ENCODE results near the gene EFNA1. TPM values are rescaled to one million over a fixed set of nuclear protein-coding genes. Genes with fewer than 3 reads are reported as not detected.

EFNA1 gene
- total and polyA plus RNA-seq, 2 of the 13 experiments (the other 11 are each of a cell fraction or from before 2014, with no cell fraction given): 81.8 to 874 TPM

- no peaks in the 10 kb centered on the region; a peak in 1 of 5 replicates for H3K27me3 ChIP-seq (ENCODE audit: control insufficient read depth in 1 of 2, insufficient read depth in 2 of 2, low read length in 2 of 2)
- peak overlapping the region; percentile 89 for H3K4me2 ChIP-seq (ENCODE audit: low read depth, low read length)
- intact Hi-C loops (cut with micrococcal nuclease; ENCODE audit: unreplicated experiment) (no loop called here), in situ Hi-C loops (cut with HindIII; ENCODE audit: extremely low pct_ligation_motif_present, low pct_unique_long_range_greater_than_20kb) (no loop called here)
- peak overlapping the region; percentile 38 for H3K9ac ChIP-seq (ENCODE audit: insufficient read depth, low read depth, low read length)
- 67% methylated on average over 1 of the region's 1 CpG for WGBS (ENCODE audit: low lambda C conversion rate)
- FAIRE-seq: no peak
- TF ChIP-seq ZBTB25 (CRISPR knock-in tag; IDR thresholded peaks at IDR 0.05) (no peak), TBL1XR1 (IDR thresholded peaks at IDR 0.05; ENCODE audit: borderline replicate concordance, low read length, partially characterized antibody) (no peak), ZNF891 (CRISPR knock-in tag; IDR thresholded peaks at IDR 0.05) (peak; percentile 39; the same call in 1 of the 2 replicates), ZNF230 (CRISPR knock-in tag; IDR thresholded peaks at IDR 0.05) (0 out of 2 replicates have a peak, but pooled peaks have one; percentile 15), ZNF772 (CRISPR knock-in tag; IDR thresholded peaks at IDR 0.05) (no peak), RBM22 (optimal IDR thresholded peaks at IDR 0.05; ENCODE audit: low read length) (peak; percentile 83), GABPA (IDR thresholded peaks at IDR 0.05; ENCODE audit: low read depth, low read length) (no peak), GABPA (CRISPR knock-in tag; IDR thresholded peaks at IDR 0.05; ENCODE audit: low read depth) (no peak), RBFOX2 (IDR thresholded peaks at IDR 0.05; ENCODE audit: low read depth, low read length) (peak; percentile 7; the same call in 1 of the 2 replicates)
- TF ChIP-seq, protein P1, sequence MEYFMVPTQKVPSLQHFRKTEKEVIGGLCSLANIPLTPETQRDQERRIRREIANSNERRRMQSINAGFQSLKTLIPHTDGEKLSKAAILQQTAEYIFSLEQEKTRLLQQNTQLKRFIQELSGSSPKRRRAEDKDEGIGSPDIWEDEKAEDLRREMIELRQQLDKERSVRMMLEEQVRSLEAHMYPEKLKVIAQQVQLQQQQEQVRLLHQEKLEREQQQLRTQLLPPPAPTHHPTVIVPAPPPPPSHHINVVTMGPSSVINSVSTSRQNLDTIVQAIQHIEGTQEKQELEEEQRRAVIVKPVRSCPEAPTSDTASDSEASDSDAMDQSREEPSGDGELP (IDR thresholded peaks at IDR 0.05; ENCODE audit: borderline replicate concordance, low read depth): no peak
- no TSS peak for BruUV-seq (replicated peaks)
- peaks cover 59% of the 10 kb centered on the region for H3K79me2 ChIP-seq (ENCODE audit: insufficient read depth, low read length)
- ChIA-PET POLR2A (interaction anchor here (0.7 to 7.4 kb wide), 13 partner anchors 9 to 161 kb away, joined by 3 to 144 read pairs (median 6); partner anchors contain the start of genes EFNA1, KRTCAP2 and ZBTB7B), CTCF (ENCODE audit: low intra/inter-chr PET ratio, low total read pairs) (interaction anchor here (3.2 kb wide), 1 partner anchor 41 kb away, joined by 18 read pairs; no protein-coding TSS in a partner anchor)
- DNase-seq (ENCODE audit: low spot score): no peak
- H3K9me3 ChIP-seq (ENCODE audit: low read length): no peaks in the 10 kb centered on the region
- peaks cover 58% of the 10 kb centered on the region for H4K20me1 ChIP-seq (ENCODE audit: insufficient read depth, low read length)
- H2AFZ ChIP-seq (ENCODE audit: low read length): no peak overlapping the region
- peaks cover 81% of the 10 kb centered on the region for H3K4me1 ChIP-seq (ENCODE audit: insufficient read depth, low read length)
- ATAC-seq: no peak
- peaks cover 17 to 51% of the 10 kb centered on the region in 2 experiments for H3K36me3 ChIP-seq (replicated peaks in 1 of 2; ENCODE audit: control insufficient read depth in 1 of 2, insufficient read depth in 2 of 2, low read length in 2 of 2)
- peak overlapping the region; percentile 89 for H3K27ac ChIP-seq (ENCODE audit: extremely low read length, insufficient read depth, low read length)
- H3K4me3 ChIP-seq (replicated peaks in 1 of 3; ENCODE audit: insufficient read depth in 1 of 3, low read depth in 2 of 3, low read length in 3 of 3): peak overlapping the region in 2 of 3 experiments; percentile 23 to 84; a peak in 4 of 6 replicates
These were observed 6.6 kb downstream of the EFNA1 start for GRCh38 chr1:155134322-155134721.

Measured in HepG2 (cell line).